ENCODE data around the gene ARHGAP15. TPM values are rescaled to one million over a fixed set of nuclear protein-coding genes. Genes with fewer than 3 reads are reported as not detected.

The ARHGAP15 gene
- total RNA-seq, 2 donors from 2014 or later = 0.86 TPM; not detected in 1

DNA sequence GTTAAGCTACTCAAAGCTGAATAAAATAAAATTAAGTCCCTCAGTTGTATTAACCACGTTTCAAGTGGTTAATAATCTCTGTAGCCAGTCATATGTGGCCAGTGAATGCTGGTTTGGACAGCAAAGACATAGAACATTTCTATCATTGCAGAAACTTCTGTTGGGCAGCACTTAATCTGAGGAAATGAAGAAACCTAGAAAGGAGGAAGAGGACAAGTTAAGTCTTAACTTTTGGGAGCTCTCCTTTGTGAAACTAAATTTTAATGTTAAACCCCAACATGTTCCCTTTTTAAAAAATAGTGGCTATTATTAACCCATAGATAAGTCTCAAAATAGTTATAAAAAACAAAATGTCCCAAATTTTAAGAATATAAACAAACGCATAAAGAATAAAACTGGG is 421.3 kb downstream of the ARHGAP15 start:
- Mint-ChIP-seq H3K36me3 (ENCODE audit: low read depth) (no peaks in the 10 kb centered on the region), H3K9me3 (no peaks in the 10 kb centered on the region), H3K27me3 (ENCODE audit: insufficient read depth) (no peaks in the 10 kb centered on the region), H3K4me1 (peaks cover 2% of the 10 kb centered on the region), H3K27ac (no peak overlapping the region), H3K4me3 (no peak overlapping the region)
- Histone ChIP-seq H3K4me3 (ENCODE audit: low read length) (no peak overlapping the region), H3K4me1 (ENCODE audit: control insufficient read depth, insufficient read depth, low read length) (no peaks in the 10 kb centered on the region), H3K36me3 (ENCODE audit: control insufficient read depth, insufficient read depth, low read length) (no peaks in the 10 kb centered on the region), H3K27ac (ENCODE audit: low read depth, low read length) (no peak overlapping the region), H3K9me3 (ENCODE audit: control insufficient read depth, low read length) (no peaks in the 10 kb centered on the region), H3K27me3 (ENCODE audit: control insufficient read depth, insufficient read depth, low read length, poor library complexity, severe bottlenecking) (no peaks in the 10 kb centered on the region), H3K9ac (ENCODE audit: extremely low read depth, low read length, poor library complexity, severe bottlenecking) (no peak overlapping the region)
- DNase-seq = no peak
- TF ChIP-seq CTCF (conservative IDR thresholded peaks at IDR 0.05) = no peak
- 71 to 84% methylated on average over 1 to 2 of the region's 2 CpGs for WGBS, 2 experiments (ENCODE audit: insufficient coverage in 1 of 2, insufficient read length in 1 of 2)

- Histone ChIP-seq H3K36me3 (ENCODE audit: control insufficient read depth, insufficient read depth, low read length) (no peaks in the 10 kb centered on the region), H3K4me3 (ENCODE audit: low read length) (no peak overlapping the region), H3K27me3 (ENCODE audit: control insufficient read depth, insufficient read depth, low read length, poor library complexity, severe bottlenecking) (no peaks in the 10 kb centered on the region), H3K4me1 (ENCODE audit: control insufficient read depth, insufficient read depth, low read length) (no peaks in the 10 kb centered on the region), H3K27ac (ENCODE audit: low read depth, low read length) (no peak overlapping the region), H3K9me3 (ENCODE audit: control insufficient read depth, low read length) (no peaks in the 10 kb centered on the region), H3K9ac (ENCODE audit: extremely low read depth, low read length, poor library complexity, severe bottlenecking) (no peak overlapping the region)
- H3K27ac Mint-ChIP-seq = no peak overlapping the region
- no peaks in the 10 kb centered on the region for H3K27me3 Mint-ChIP-seq (ENCODE audit: insufficient read depth)
- H3K36me3 Mint-ChIP-seq (ENCODE audit: low read depth) = no peaks in the 10 kb centered on the region
- H3K9me3 Mint-ChIP-seq = no peaks in the 10 kb centered on the region
- no peaks in the 10 kb centered on the region for H3K4me1 Mint-ChIP-seq
- WGBS, 2 experiments (ENCODE audit: insufficient coverage in 1 of 2, insufficient read length in 1 of 2) = 90 to 93% methylated on average over 8 of the region's 9 CpGs
- no peak for TF ChIP-seq CTCF (conservative IDR thresholded peaks at IDR 0.05)
- no peak for DNase-seq
- no peak overlapping the region for H3K4me3 Mint-ChIP-seq
Measured at GRCh38 chr2:143551971-143552650, 422.9 kb downstream of the ARHGAP15 start.

GRCh38 chr2:143553261-143553660 is 424.0 kb downstream of the ARHGAP15 start:
- H3K9me3 Mint-ChIP-seq = no peaks in the 10 kb centered on the region
- Histone ChIP-seq H3K4me1 (ENCODE audit: control insufficient read depth, insufficient read depth, low read length) (no peaks in the 10 kb centered on the region), H3K36me3 (ENCODE audit: control insufficient read depth, insufficient read depth, low read length) (no peaks in the 10 kb centered on the region), H3K27me3 (ENCODE audit: control insufficient read depth, insufficient read depth, low read length, poor library complexity, severe bottlenecking) (no peaks in the 10 kb centered on the region), H3K9ac (ENCODE audit: extremely low read depth, low read length, poor library complexity, severe bottlenecking) (no peak overlapping the region), H3K4me3 (ENCODE audit: low read length) (no peak overlapping the region), H3K9me3 (ENCODE audit: control insufficient read depth, low read length) (no peaks in the 10 kb centered on the region), H3K27ac (ENCODE audit: low read depth, low read length) (no peak overlapping the region)
- H3K4me3 Mint-ChIP-seq = no peak overlapping the region
- no peak overlapping the region for H3K27ac Mint-ChIP-seq
- no peaks in the 10 kb centered on the region for H3K36me3 Mint-ChIP-seq (ENCODE audit: low read depth)
- no peak for DNase-seq
- no peaks in the 10 kb centered on the region for H3K4me1 Mint-ChIP-seq
- WGBS, 2 experiments (ENCODE audit: insufficient coverage in 1 of 2, insufficient read length in 1 of 2) = 98% methylated on average over 3 of the region's 3 CpGs; no CpG with 5 or more reads in 1 of the 2 experiments
- TF ChIP-seq CTCF (conservative IDR thresholded peaks at IDR 0.05) = no peak
- no peaks in the 10 kb centered on the region for H3K27me3 Mint-ChIP-seq (ENCODE audit: insufficient read depth)
